ENCODE results near the gene ARMC6. TPM values are rescaled to one million over a fixed set of nuclear protein-coding genes. Genes with fewer than 3 reads are reported as not detected.
"Not testable (repeated sequence)": the region's sequence is repeated elsewhere in the genome, so short reads cannot be mapped to it uniquely, and the experiment has no call there.

The ARMC6 gene
- polyA plus RNA-seq, 1 donor from 2014 or later, result 27.9 TPM

- Mint-ChIP-seq H3K36me3 (peaks cover 2% of the 10 kb centered on the region), H3K9me3 (no peaks in the 10 kb centered on the region), H3K27me3 (no peaks in the 10 kb centered on the region), H3K4me3 (no peak overlapping the region), H3K27ac (peak overlapping the region in 2 of 3 donors; percentile 22 to 63), H3K4me1 (peaks cover 0 to 3% (median 1%) of the 10 kb centered on the region in 3 donors)
Observed at GRCh38 chr19:18999896-19000620, 33.3 kb upstream of the ARMC6 start.

GRCh38 chr19:19004144-19004543, 29.3 kb upstream of the ARMC6 start:
- Mint-ChIP-seq H3K27me3 (no peaks in the 10 kb centered on the region), H3K27ac (peak overlapping the region in 1 of 3 donors; percentile 28), H3K4me3 (no peak overlapping the region), H3K36me3 (no peaks in the 10 kb centered on the region), H3K9me3 (no peaks in the 10 kb centered on the region), H3K4me1 (peaks cover 0 to 3% (median 2%) of the 10 kb centered on the region in 3 donors)

- Mint-ChIP-seq H3K27me3 (no peaks in the 10 kb centered on the region), H3K9me3 (no peaks in the 10 kb centered on the region), H3K36me3 (peaks cover 2% of the 10 kb centered on the region), H3K4me3 (no peak overlapping the region), H3K4me1 (peaks cover 0 to 2% (median 0%) of the 10 kb centered on the region in 3 donors), H3K27ac (no peak overlapping the region)
Observed at GRCh38 chr19:19006213-19006612, 27.2 kb upstream of the ARMC6 start.

- Mint-ChIP-seq H3K4me3 (no peak overlapping the region), H3K4me1 (peaks cover 0 to 2% (median 0%) of the 10 kb centered on the region in 3 donors), H3K36me3 (peaks cover 7% of the 10 kb centered on the region), H3K27ac (no peak overlapping the region), H3K9me3 (no peaks in the 10 kb centered on the region), H3K27me3 (no peaks in the 10 kb centered on the region)
Observed at GRCh38 chr19:19009951-19010350, 23.5 kb upstream of the ARMC6 start.

GRCh38 chr19:19010551-19010950, 22.9 kb upstream of the ARMC6 start:
- peaks cover 7% of the 10 kb centered on the region for H3K36me3 Mint-ChIP-seq

GRCh38 chr19:19021115-19021514, 12.3 kb upstream of the ARMC6 start:
- no peak overlapping the region for H3K27ac Mint-ChIP-seq
- no peaks in the 10 kb centered on the region for H3K27me3 Mint-ChIP-seq
- peaks cover 6% of the 10 kb centered on the region for H3K36me3 Mint-ChIP-seq
- no peaks in the 10 kb centered on the region for H3K9me3 Mint-ChIP-seq
- no peak overlapping the region for H3K4me3 Mint-ChIP-seq
- peaks cover 0 to 6% (median 0%) of the 10 kb centered on the region in 3 donors for H3K4me1 Mint-ChIP-seq

More at GRCh38 chr19:19010551-19010950, 22.9 kb upstream of the ARMC6 start:
- H3K9me3 Mint-ChIP-seq, result no peaks in the 10 kb centered on the region
- no peak overlapping the region for H3K4me3 Mint-ChIP-seq
- H3K4me1 Mint-ChIP-seq, result peaks cover 0 to 2% (median 0%) of the 10 kb centered on the region in 3 donors
- H3K27me3 Mint-ChIP-seq, result no peaks in the 10 kb centered on the region
- no peak overlapping the region for H3K27ac Mint-ChIP-seq

- peaks cover 4 to 11% (median 7%) of the 10 kb centered on the region in 3 donors for H3K4me1 Mint-ChIP-seq
- no peaks in the 10 kb centered on the region for H3K27me3 Mint-ChIP-seq
- H3K36me3 Mint-ChIP-seq, result peaks cover 4% of the 10 kb centered on the region
- H3K4me3 Mint-ChIP-seq, result no peak overlapping the region
- H3K9me3 Mint-ChIP-seq, result no peaks in the 10 kb centered on the region
- no peak overlapping the region for H3K27ac Mint-ChIP-seq
Observed at GRCh38 chr19:19022380-19022961, 10.9 kb upstream of the ARMC6 start.

GRCh38 chr19:19023376-19023775, 10.0 kb upstream of the ARMC6 start:
- H3K4me3 Mint-ChIP-seq, H3K9me3 Mint-ChIP-seq, H3K27me3 Mint-ChIP-seq, H3K36me3 Mint-ChIP-seq: not testable (repeated sequence)
- H3K27ac Mint-ChIP-seq, result peak overlapping the region in 1 of 3 donors; percentile 23
- H3K4me1 Mint-ChIP-seq, result peaks cover 9 to 12% (median 10%) of the 10 kb centered on the region in 3 donors

GRCh38 chr19:19025861-19026260, 7.5 kb upstream of the ARMC6 start:
- no peaks in the 10 kb centered on the region for H3K9me3 Mint-ChIP-seq
- H3K4me1 Mint-ChIP-seq, result peaks cover 12 to 19% (median 14%) of the 10 kb centered on the region in 3 donors
- H3K27me3 Mint-ChIP-seq, result no peaks in the 10 kb centered on the region
- peak overlapping the region in 1 of 4 donors; percentile 49 for H3K4me3 Mint-ChIP-seq
- H3K27ac Mint-ChIP-seq, result peak overlapping the region in 1 of 3 donors; percentile 49
- peaks cover 1% of the 10 kb centered on the region for H3K36me3 Mint-ChIP-seq

- Mint-ChIP-seq H3K27ac (peak overlapping the region in 1 of 3 donors; percentile 49), H3K4me1 (peaks cover 15 to 20% (median 16%) of the 10 kb centered on the region in 3 donors)
Observed at GRCh38 chr19:19026299-19026971, 7.0 kb upstream of the ARMC6 start.

GRCh38 chr19:19027228-19027627, 6.2 kb upstream of the ARMC6 start:
- Mint-ChIP-seq H3K27me3 (no peaks in the 10 kb centered on the region), H3K4me1 (peaks cover 20 to 22% (median 21%) of the 10 kb centered on the region in 3 donors), H3K27ac (no peak overlapping the region), H3K9me3 (no peaks in the 10 kb centered on the region), H3K4me3 (peak overlapping the region in 1 of 4 donors; percentile 44), H3K36me3 (peaks cover 1% of the 10 kb centered on the region)

More at GRCh38 chr19:19026299-19026971, 7.0 kb upstream of the ARMC6 start:
- Mint-ChIP-seq H3K27me3 (no peaks in the 10 kb centered on the region), H3K36me3 (peaks cover 1% of the 10 kb centered on the region), H3K9me3 (no peaks in the 10 kb centered on the region), H3K4me3 (peak overlapping the region in 2 of 4 donors; percentile 44 to 49)

- no peaks in the 10 kb centered on the region for H3K9me3 Mint-ChIP-seq
- peaks cover 23 to 26% (median 23%) of the 10 kb centered on the region in 3 donors for H3K4me1 Mint-ChIP-seq
- peak overlapping the region in 1 of 4 donors; percentile 36 for H3K4me3 Mint-ChIP-seq
- H3K27ac Mint-ChIP-seq, result peak overlapping the region in 1 of 3 donors; percentile 76
- no peaks in the 10 kb centered on the region for H3K27me3 Mint-ChIP-seq
- peaks cover 1% of the 10 kb centered on the region for H3K36me3 Mint-ChIP-seq
Observed at GRCh38 chr19:19028526-19028925, 4.9 kb upstream of the ARMC6 start.

- Mint-ChIP-seq H3K27me3 (no peaks in the 10 kb centered on the region), H3K9me3 (no peaks in the 10 kb centered on the region), H3K4me3 (peak overlapping the region; percentile 88 to 96 (median 94)), H3K36me3 (peaks cover 2% of the 10 kb centered on the region), H3K27ac (peak overlapping the region; percentile 59 to 96 (median 69)), H3K4me1 (peaks cover 23 to 37% (median 27%) of the 10 kb centered on the region in 3 donors)
Observed at GRCh38 chr19:19031891-19032290, 1.5 kb upstream of the ARMC6 start.

GRCh38 chr19:19032420-19033175, 805 bp upstream of the ARMC6 start:
- H3K27ac Mint-ChIP-seq, result peak overlapping the region; percentile 69 to 96 (median 87)
- peaks cover 19 to 33% (median 23%) of the 10 kb centered on the region in 3 donors for H3K4me1 Mint-ChIP-seq
- no peaks in the 10 kb centered on the region for H3K27me3 Mint-ChIP-seq
- peaks cover 2% of the 10 kb centered on the region for H3K36me3 Mint-ChIP-seq
- no peaks in the 10 kb centered on the region for H3K9me3 Mint-ChIP-seq
- peak overlapping the region; percentile 88 to 96 (median 94) for H3K4me3 Mint-ChIP-seq

- Mint-ChIP-seq H3K36me3 (peaks cover 2% of the 10 kb centered on the region), H3K4me1 (peaks cover 19 to 31% (median 23%) of the 10 kb centered on the region in 3 donors), H3K27ac (peak overlapping the region in 2 of 3 donors; percentile 69 to 96), H3K27me3 (no peaks in the 10 kb centered on the region), H3K4me3 (peak overlapping the region; percentile 88 to 96 (median 94)), H3K9me3 (no peaks in the 10 kb centered on the region)
Observed at GRCh38 chr19:19033176-19033425, 302 bp upstream of the ARMC6 start.
